Measurements from ENCODE around the gene PTPN4. TPM values are rescaled to one million over a fixed set of nuclear protein-coding genes. Genes with fewer than 3 reads are reported as not detected.

Gene PTPN4
- total and polyA plus RNA-seq, 2 of the 8 experiments (the other 6 are each of a cell fraction or from before 2014, with no cell fraction given): 28.5 to 105 TPM

- Histone ChIP-seq H3K27me3 (replicated peaks in 1 of 4; ENCODE audit: control insufficient read depth in 3 of 4, extremely low read depth in 1 of 4, insufficient read depth in 3 of 4, low read length in 3 of 4) (no peaks in the 10 kb centered on the region), H4K5ac (ENCODE audit: insufficient read length, low read depth, low read length) (no peak overlapping the region), H3K23me2 (ENCODE audit: low read depth, low read length) (no peaks in the 10 kb centered on the region; the same call in 1 of the 2 replicates), H3K9ac (replicated peaks in 1 of 4; ENCODE audit: extremely low read depth in 1 of 4, low read depth in 3 of 4, low read length in 3 of 4) (no peak overlapping the region), H3K79me1 (ENCODE audit: low read depth, low read length) (no peaks in the 10 kb centered on the region), H3K56ac (replicated peaks; ENCODE audit: insufficient read length, low read depth, low read length) (no peak overlapping the region), H3K4me1 (replicated peaks in 1 of 4; ENCODE audit: control insufficient read depth in 3 of 4, insufficient read depth in 4 of 4, low read length in 3 of 4) (no peaks in the 10 kb centered on the region), H3K4me3 (ENCODE audit: extremely low read depth in 1 of 4, insufficient read depth in 2 of 4, low read depth in 3 of 4, low read length in 4 of 4) (no peak overlapping the region), H3K4ac (replicated peaks; ENCODE audit: insufficient read length, low read depth, low read length) (no peak overlapping the region), H4K8ac (ENCODE audit: extremely low read depth, insufficient read depth, low read length) (no peak overlapping the region), H3K36me3 (ENCODE audit: control insufficient read depth in 2 of 4, insufficient read depth in 4 of 4, low read length in 3 of 4) (peaks cover 2 to 39% (median 21%) of the 10 kb centered on the region in 4 experiments; a peak in 7 of 8 replicates), H3K18ac (ENCODE audit: extremely low read depth, low read length) (no peak overlapping the region), H3K4me2 (ENCODE audit: insufficient read depth in 1 of 2, low read depth in 2 of 2, low read length in 2 of 2) (no peak overlapping the region), H4K91ac (replicated peaks; ENCODE audit: insufficient read length, low read length) (no peak overlapping the region), H2AK5ac (ENCODE audit: low read depth, low read length) (no peak overlapping the region), H2BK12ac (ENCODE audit: low read depth, low read length) (no peak overlapping the region), H4K20me1 (replicated peaks in 1 of 2; ENCODE audit: control insufficient read depth in 1 of 2, insufficient read depth in 2 of 2, low read length in 2 of 2) (peaks cover 0 to 4% of the 10 kb centered on the region in 2 experiments), H3K14ac (ENCODE audit: insufficient read length) (no peak overlapping the region), H2BK120ac (replicated peaks; ENCODE audit: low read depth, low read length) (no peak overlapping the region), H3K79me2 (ENCODE audit: control insufficient read depth in 1 of 2, insufficient read depth in 2 of 2, low read length in 2 of 2) (no peaks in the 10 kb centered on the region), H2BK20ac (ENCODE audit: low read length) (no peak overlapping the region), H3K9me3 (ENCODE audit: insufficient read depth in 2 of 2, low read depth in 1 of 2, low read length in 1 of 2) (no peaks in the 10 kb centered on the region), H2BK15ac (ENCODE audit: low read length) (no peak overlapping the region), H3K27ac (ENCODE audit: low read depth, low read length) (no peak overlapping the region), H2BK5ac (ENCODE audit: low read depth, low read length) (no peak overlapping the region), H2AFZ (ENCODE audit: low read length) (no peak overlapping the region), H3K23ac (ENCODE audit: insufficient read length) (no peak overlapping the region)
- POLR2A ChIA-PET (ENCODE audit: partially characterized antibody): interaction anchor here (1.1 kb wide), 1 partner anchor 153 kb away, joined by 3 read pairs; no protein-coding TSS in a partner anchor
- FAIRE-seq (no peak), DNase-seq (ENCODE audit: low read depth in 1 of 2, low spot score in 2 of 2) (no peak)
- CTCF ChIA-PET (ENCODE audit: partially characterized antibody): interaction anchor here (0.6 to 1.7 kb wide), 4 partner anchors 10 to 448 kb away, joined by 3 to 5 read pairs (median 4); no protein-coding TSS in a partner anchor
- TF ChIP-seq SIRT6 (IDR thresholded peaks at IDR 0.05; ENCODE audit: low read length) (no peak), PHF8 (conservative IDR thresholded peaks at IDR 0.05; ENCODE audit: low read depth, low read length) (no peak), SP4 (IDR thresholded peaks at IDR 0.05; ENCODE audit: low read length) (no peak), CTBP2 (IDR thresholded peaks at IDR 0.05; ENCODE audit: borderline replicate concordance, insufficient read depth, insufficient read length, low read length) (no peak), RAD21 (IDR thresholded peaks at IDR 0.05 in 1 of 2, conservative IDR thresholded peaks at IDR 0.05 in 1 of 2; ENCODE audit: low read depth in 2 of 2, low read length in 2 of 2) (no peak), CTCF (IDR thresholded peaks at IDR 0.05; ENCODE audit: control extremely low read depth in 1 of 3, insufficient read depth in 1 of 3, low read depth in 1 of 3, low read length in 3 of 3) (no peak), JUND (IDR thresholded peaks at IDR 0.05; ENCODE audit: low read length) (no peak), EP300 (IDR thresholded peaks at IDR 0.05; ENCODE audit: borderline replicate concordance in 1 of 2, low read depth in 2 of 2, low read length in 2 of 2) (no peak), CBX8 (IDR thresholded peaks at IDR 0.05; ENCODE audit: borderline replicate concordance, low read depth, low read length) (no peak), RFX5 (IDR thresholded peaks at IDR 0.05; ENCODE audit: borderline replicate concordance, low read depth, low read length) (no peak), SUZ12 (IDR thresholded peaks at IDR 0.05; ENCODE audit: low read length) (no peak), POU5F1 (IDR thresholded peaks at IDR 0.05; ENCODE audit: low read depth, low read length) (no peak)
Observed at GRCh38 chr2:119943058-119943457, 183.3 kb downstream of the PTPN4 start.

Data from H1 (cell line).